T-cell (primary cell): Measurements from ENCODE around the gene FAM193B. TPM values are rescaled to one million over a fixed set of nuclear protein-coding genes. Genes with fewer than 3 reads are reported as not detected.
"Not testable (repeated sequence)": the region's sequence is repeated elsewhere in the genome, so short reads cannot be mapped to it uniquely, and the experiment has no call there.

Experiments
- ATAC-seq, 4 experiments: fragments of 200-7000 bp in 3 of 4; fragments of 150-1000 bp in 1 of 4; cut with Tn5 transposase; replicated peaks in 1 of 4; 1 replicate in 3 of 4; 2 replicates in 1 of 4; pipeline ENCODE4 v1.10.0; 2021; ENCODE audit warnings: moderate library complexity in 3 of 4, mild to moderate bottlenecking in 2 of 4, moderate number of reproducible peaks in 1 of 4
- CTCF ChIA-PET, 2 donors: fragments of 300-600 bp; sonication (Branson Sonifier 250); formaldehyde crosslinking; loops; one replicate each; lab custom pipeline; 2022; ENCODE audit warnings: antibody characterized with exemption in 2 of 2; lab: Charles Lee
- POLR2A ChIA-PET, 2 donors: fragments of 300-600 bp; sonication (Branson Sonifier 250); formaldehyde crosslinking; loops; one replicate each; lab custom pipeline; 2022; ENCODE audit warnings: antibody characterized with exemption in 2 of 2; lab: Charles Lee
- DNase-seq, 35 experiments: peaks; one replicate each; pipeline versions ENCODE4 v3.0.0 to v3.0.0-alpha.2; 2013 to 2023
- H3K27ac ChIP-seq: one replicate; pipeline ENCODE4 v1.5.1; 2013; ENCODE audit warnings: low read length
- H3K27me3 ChIP-seq, 2 experiments: replicated peaks in 1 of 2; 1 replicate in 1 of 2; 2 replicates in 1 of 2; pipeline versions ENCODE4 v1.6.1 to v1.7.0; 2013; ENCODE audit warnings: low read length in 1 of 2, mixed read lengths in 1 of 2; ENCODE audit not compliant: control insufficient read depth in 2 of 2, insufficient read depth in 2 of 2; ENCODE audit errors: extremely low read depth in 1 of 2
- H3K36me3 ChIP-seq, 2 donors: 1 replicate in 1 of 2; 2 replicates in 1 of 2; pipeline versions ENCODE4 v1.6.1 to v1.7.0; 2013; ENCODE audit warnings: low read length in 1 of 2; ENCODE audit not compliant: control insufficient read depth in 2 of 2, insufficient read depth in 1 of 2; ENCODE audit errors: extremely low read depth in 1 of 2
- H3K4me1 ChIP-seq, 2 experiments: 1 replicate in 1 of 2; 2 replicates in 1 of 2; pipeline versions ENCODE4 v1.6.1 to v1.7.0; 2013; ENCODE audit warnings: low read length in 2 of 2, mixed read lengths in 1 of 2; ENCODE audit not compliant: insufficient read depth in 2 of 2, control insufficient read depth in 1 of 2; ENCODE audit errors: extremely low read depth in 1 of 2
- H3K4me3 ChIP-seq, 2 donors: 1 replicate in 1 of 2; 2 replicates in 1 of 2; pipeline versions ENCODE4 v1.5.1 to v1.7.0; 2013; ENCODE audit warnings: mild to moderate bottlenecking in 2 of 2, low read length in 1 of 2, moderate library complexity in 1 of 2; ENCODE audit not compliant: control insufficient read depth in 1 of 2; ENCODE audit errors: extremely low read depth in 1 of 2
- H3K9me3 ChIP-seq: 2 replicates; pipeline ENCODE4 v1.7.0; 2013
- H3K27ac Mint-ChIP-seq, 2 donors: one replicate each; pipeline ENCODE4 v1.8.0; 2020 to 2021; ENCODE audit warnings: mild to moderate bottlenecking in 2 of 2, mixed read lengths in 2 of 2
- H3K27me3 Mint-ChIP-seq, 2 donors: one replicate each; pipeline ENCODE4 v1.8.0; 2021 to 2022; ENCODE audit warnings: mixed read lengths in 2 of 2
- H3K36me3 Mint-ChIP-seq: one replicate; pipeline ENCODE4 v1.8.0; 2021; ENCODE audit warnings: mixed read lengths
- H3K4me1 Mint-ChIP-seq, 3 donors: one replicate each; pipeline ENCODE4 v1.8.0; 2020 to 2022; ENCODE audit warnings: mixed read lengths in 3 of 3, mild to moderate bottlenecking in 1 of 3
- H3K4me3 Mint-ChIP-seq, 3 donors: one replicate each; pipeline ENCODE4 v1.8.0; 2020 to 2022; ENCODE audit warnings: mild to moderate bottlenecking in 3 of 3, mixed read lengths in 3 of 3, moderate library complexity in 3 of 3
- H3K9me3 Mint-ChIP-seq, 3 donors: one replicate each; pipeline ENCODE4 v1.8.0; 2020 to 2022; ENCODE audit warnings: mixed read lengths in 3 of 3
- WGBS: methylation state at CpG from one replicate; pipeline ENCODE4 v1.1.5; 2013; ENCODE audit warnings: missing lambda C conversion rate; ENCODE audit not compliant: insufficient coverage; 5-methylcytosine and 5-hydroxymethylcytosine counted together
- total RNA-seq, 35 experiments: library from RNA in 6 of 35; stranded (reverse) in 6 of 35; fragments of 120-200 nt in 1 of 35; gene quantifications; one replicate each; pipeline versions ENCODE4 v1.2.1 to v1.2.4 and lab custom pipeline; 2013 to 2026

FAM193B gene
- total RNA-seq, 5 donors from 2014 or later (not counting 1 experiment from before 2014, with no cell fraction given) = 162 to 233 (median 217) TPM

DNA sequence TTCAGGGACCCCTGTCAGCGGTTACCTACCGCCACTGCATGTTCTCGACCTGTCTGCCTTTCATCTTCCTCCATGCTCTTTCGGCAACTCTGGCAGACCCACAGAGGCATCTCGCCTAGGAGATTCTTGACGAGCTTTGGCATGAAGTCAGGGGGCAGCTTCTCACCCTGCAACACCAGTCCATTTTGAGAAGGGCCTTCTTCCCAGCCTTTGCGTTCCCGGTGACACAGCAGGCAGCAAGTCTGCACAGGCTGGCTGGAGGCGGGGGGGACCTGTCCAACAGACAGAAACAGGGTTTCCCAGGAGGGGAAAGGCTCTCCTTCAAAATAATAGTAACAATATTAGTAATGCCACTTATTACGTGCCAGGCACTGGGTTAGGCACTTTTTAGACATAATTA, 15.5 kb downstream of the FAM193B start:
- no peak overlapping the region for H3K4me3 Mint-ChIP-seq

DNA sequence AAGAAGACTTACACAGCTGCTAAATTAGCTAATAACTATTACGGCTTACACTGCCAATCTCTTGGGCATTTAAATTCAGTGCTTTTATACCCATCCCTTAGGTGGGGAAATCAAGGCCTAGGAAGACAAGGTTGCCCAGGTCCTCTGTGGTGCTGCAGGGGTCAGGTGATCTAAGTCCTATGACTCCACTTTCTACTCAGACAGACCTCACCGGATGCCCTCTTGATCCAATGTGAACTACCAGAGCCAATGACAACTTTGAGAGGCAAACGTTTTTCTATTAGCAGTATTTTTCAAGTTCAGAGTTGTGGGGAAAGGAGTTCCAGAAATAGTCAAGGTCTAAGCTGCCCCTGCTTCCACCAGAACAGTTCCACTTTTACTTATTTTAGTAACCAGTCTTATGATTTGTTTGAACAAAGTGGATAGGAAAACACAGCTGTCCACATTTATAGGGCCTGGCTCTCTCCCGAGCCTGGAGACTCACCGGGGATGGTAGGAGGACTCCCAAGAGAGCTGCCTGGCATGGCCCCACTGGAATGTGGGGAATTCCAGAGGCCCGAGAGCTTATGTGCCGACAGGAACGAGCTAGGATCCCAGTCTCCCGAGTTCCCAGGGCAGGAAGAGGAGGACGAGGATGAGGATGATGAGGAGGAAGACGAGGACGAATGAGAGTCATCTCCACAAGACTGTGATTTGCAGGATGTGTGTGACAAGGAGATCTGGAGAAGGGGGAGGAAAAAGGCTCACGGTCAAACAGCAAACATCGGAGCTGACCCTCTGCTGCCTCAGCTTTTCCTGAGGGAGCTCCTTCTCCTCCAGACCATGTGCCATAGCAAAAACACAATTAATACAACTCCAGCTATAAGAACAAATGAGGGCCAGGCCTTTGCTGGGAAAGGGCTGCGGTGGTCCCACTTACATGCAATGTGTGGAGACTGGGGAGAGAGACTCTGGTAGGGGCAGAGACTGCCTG, 16.7 kb downstream of the FAM193B start:
- H3K36me3 Mint-ChIP-seq = peaks cover 37% of the 10 kb centered on the region
- no peak overlapping the region for H3K4me3 Mint-ChIP-seq
- H3K27ac Mint-ChIP-seq = no peak overlapping the region
- H3K9me3 Mint-ChIP-seq = no peaks in the 10 kb centered on the region
- no peaks in the 10 kb centered on the region for H3K9me3 ChIP-seq
- ATAC-seq (no peak), DNase-seq (no peak)
- H3K27ac ChIP-seq = no peak overlapping the region
- WGBS = 98% methylated on average over 10 of the region's 15 CpGs
- no peaks in the 10 kb centered on the region for H3K27me3 Mint-ChIP-seq
- no peaks in the 10 kb centered on the region for H3K4me1 ChIP-seq
- H3K4me1 Mint-ChIP-seq = peaks cover 4 to 12% (median 9%) of the 10 kb centered on the region in 3 donors
- POLR2A ChIA-PET = no interaction called here
- H3K27me3 ChIP-seq = no peaks in the 10 kb centered on the region
- CTCF ChIA-PET = no interaction called here
- no peak overlapping the region for H3K4me3 ChIP-seq
- peaks cover 23 to 52% of the 10 kb centered on the region in 2 donors for H3K36me3 ChIP-seq

More for the DNA sequence above, 15.5 kb downstream of the FAM193B start:
- WGBS = 88% methylated on average over 6 of the region's 10 CpGs
- ATAC-seq (no peak), DNase-seq (no peak)
- H3K36me3 ChIP-seq = peaks cover 22 to 56% of the 10 kb centered on the region in 2 donors
- H3K4me3 ChIP-seq = no peak overlapping the region
- no peaks in the 10 kb centered on the region for H3K27me3 Mint-ChIP-seq
- no peak overlapping the region for H3K27ac ChIP-seq
- H3K9me3 ChIP-seq = no peaks in the 10 kb centered on the region
- peaks cover 30% of the 10 kb centered on the region for H3K36me3 Mint-ChIP-seq
- CTCF ChIA-PET = no interaction called here
- H3K27me3 ChIP-seq = no peaks in the 10 kb centered on the region
- POLR2A ChIA-PET = no interaction called here
- no peaks in the 10 kb centered on the region for H3K4me1 ChIP-seq
- H3K27ac Mint-ChIP-seq = no peak overlapping the region
- no peaks in the 10 kb centered on the region for H3K9me3 Mint-ChIP-seq
- peaks cover 13 to 23% (median 14%) of the 10 kb centered on the region in 3 donors for H3K4me1 Mint-ChIP-seq

DNA sequence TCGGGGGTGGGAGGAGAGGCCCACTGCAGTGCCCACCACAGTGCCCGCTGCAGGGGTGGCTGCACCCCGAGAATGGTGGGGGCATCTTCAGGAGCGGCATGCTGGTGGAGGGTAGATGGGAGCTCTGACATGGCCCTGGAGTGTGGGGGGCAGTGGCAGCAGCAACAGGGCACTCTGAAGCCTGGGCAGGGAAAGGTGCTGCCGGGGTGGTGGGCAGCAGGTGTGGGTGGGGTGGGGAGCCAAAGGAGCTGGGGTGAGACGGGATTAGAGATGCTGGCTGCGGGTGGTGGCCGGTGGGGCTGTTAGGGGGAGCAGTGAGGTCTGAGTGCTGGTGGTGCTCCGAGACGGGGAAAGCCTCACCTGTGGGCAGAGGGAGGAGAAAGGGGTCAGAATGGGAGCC, 18.0 kb downstream of the FAM193B start:
- no peak for ATAC-seq
- H3K9me3 Mint-ChIP-seq = no peaks in the 10 kb centered on the region
- no peak overlapping the region for H3K27ac ChIP-seq
- H3K27me3 ChIP-seq = no peaks in the 10 kb centered on the region
- POLR2A ChIA-PET = interaction anchor here in 1 of 2 donors (0.6 kb wide), 2 partner anchors 433 to 589 kb away, joined by 4 to 5 read pairs; no protein-coding TSS in a partner anchor
- no peaks in the 10 kb centered on the region for H3K9me3 ChIP-seq
- H3K4me1 ChIP-seq = no peaks in the 10 kb centered on the region
- WGBS = 99% methylated on average over 7 of the region's 10 CpGs
- peaks cover 33 to 60% of the 10 kb centered on the region in 2 donors for H3K36me3 ChIP-seq
- DNase-seq = no peak
- no peaks in the 10 kb centered on the region for H3K27me3 Mint-ChIP-seq
- H3K4me3 Mint-ChIP-seq = no peak overlapping the region
- no peak overlapping the region for H3K4me3 ChIP-seq
- peaks cover 4 to 6% (median 4%) of the 10 kb centered on the region in 3 donors for H3K4me1 Mint-ChIP-seq
- CTCF ChIA-PET = interaction anchor here in 1 of 2 donors (0.6 to 0.7 kb wide), 3 partner anchors 9 to 581 kb away, joined by 3 to 4 read pairs (median 3); no protein-coding TSS in a partner anchor
- no peak overlapping the region for H3K27ac Mint-ChIP-seq
- H3K36me3 Mint-ChIP-seq = peaks cover 39% of the 10 kb centered on the region

DNA sequence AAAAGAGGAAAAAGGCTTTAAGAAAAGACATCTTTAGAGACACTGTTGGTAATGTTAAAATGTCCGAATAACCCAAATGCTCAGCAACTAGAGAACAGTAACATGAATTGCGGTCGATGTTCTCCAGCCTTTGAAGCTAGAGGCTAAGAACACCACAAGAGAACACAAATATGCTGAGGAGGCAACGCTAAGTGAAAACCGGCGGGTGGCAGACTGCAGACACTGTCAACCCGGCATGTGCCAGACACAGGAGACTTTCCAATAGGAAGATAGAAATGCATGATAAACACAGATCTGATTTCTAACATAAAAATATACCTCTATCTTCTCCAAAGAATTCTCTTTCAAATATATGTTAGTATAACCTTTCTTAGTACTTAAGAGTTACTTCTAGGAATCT, 19.2 kb downstream of the FAM193B start:
- WGBS = 93% methylated on average over 2 of the region's 7 CpGs
- no peaks in the 10 kb centered on the region for H3K27me3 ChIP-seq
- Mint-ChIP-seq H3K27me3 (no peaks in the 10 kb centered on the region), H3K27ac (no peak overlapping the region), H3K4me1 (no peaks in the 10 kb centered on the region), H3K4me3 (no peak overlapping the region), H3K36me3 (peaks cover 43% of the 10 kb centered on the region), H3K9me3 (no peaks in the 10 kb centered on the region)
- POLR2A ChIA-PET = no interaction called here
- DNase-seq (no peak), ATAC-seq (no peak)
- H3K9me3 ChIP-seq = no peaks in the 10 kb centered on the region
- no peaks in the 10 kb centered on the region for H3K4me1 ChIP-seq
- H3K4me3 ChIP-seq = no peak overlapping the region
- peaks cover 33 to 70% of the 10 kb centered on the region in 2 donors for H3K36me3 ChIP-seq
- CTCF ChIA-PET = no interaction called here
- H3K27ac ChIP-seq = no peak overlapping the region

DNA sequence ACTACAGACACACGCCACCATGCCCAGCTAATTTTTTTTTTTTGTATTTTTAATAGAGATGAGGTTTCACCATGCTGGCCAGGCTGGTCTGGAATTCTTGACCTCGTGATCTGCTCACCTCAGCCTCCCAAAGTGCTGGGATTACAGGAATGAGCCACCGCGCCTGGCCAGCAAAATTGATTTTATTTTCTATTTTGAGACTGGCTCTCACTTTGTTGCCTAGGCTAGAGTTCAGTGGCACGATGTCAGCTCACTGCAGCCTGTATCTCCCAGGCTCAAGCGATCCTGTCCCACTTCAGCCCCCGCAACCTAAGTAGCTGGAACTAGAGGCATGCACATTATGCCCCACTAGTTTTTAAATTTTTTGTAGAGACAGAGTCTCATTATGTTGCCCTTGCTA, 19.9 kb downstream of the FAM193B start:
- H3K27me3 ChIP-seq, H3K4me3 ChIP-seq, H3K4me3 Mint-ChIP-seq, ATAC-seq, H3K9me3 Mint-ChIP-seq, H3K27me3 Mint-ChIP-seq, DNase-seq, H3K27ac ChIP-seq, H3K9me3 ChIP-seq, H3K4me1 Mint-ChIP-seq, POLR2A ChIA-PET, H3K27ac Mint-ChIP-seq, H3K4me1 ChIP-seq: not testable (repeated sequence)
- H3K36me3 Mint-ChIP-seq = peaks cover 48% of the 10 kb centered on the region
- H3K36me3 ChIP-seq = peaks cover 33 to 77% of the 10 kb centered on the region in 2 donors
- CTCF ChIA-PET = interaction anchor here in 1 of 2 donors (0.6 kb wide), 1 partner anchor 11 kb away, joined by 3 read pairs; no protein-coding TSS in a partner anchor
- 100% methylated on average over 4 of the region's 7 CpGs for WGBS

DNA sequence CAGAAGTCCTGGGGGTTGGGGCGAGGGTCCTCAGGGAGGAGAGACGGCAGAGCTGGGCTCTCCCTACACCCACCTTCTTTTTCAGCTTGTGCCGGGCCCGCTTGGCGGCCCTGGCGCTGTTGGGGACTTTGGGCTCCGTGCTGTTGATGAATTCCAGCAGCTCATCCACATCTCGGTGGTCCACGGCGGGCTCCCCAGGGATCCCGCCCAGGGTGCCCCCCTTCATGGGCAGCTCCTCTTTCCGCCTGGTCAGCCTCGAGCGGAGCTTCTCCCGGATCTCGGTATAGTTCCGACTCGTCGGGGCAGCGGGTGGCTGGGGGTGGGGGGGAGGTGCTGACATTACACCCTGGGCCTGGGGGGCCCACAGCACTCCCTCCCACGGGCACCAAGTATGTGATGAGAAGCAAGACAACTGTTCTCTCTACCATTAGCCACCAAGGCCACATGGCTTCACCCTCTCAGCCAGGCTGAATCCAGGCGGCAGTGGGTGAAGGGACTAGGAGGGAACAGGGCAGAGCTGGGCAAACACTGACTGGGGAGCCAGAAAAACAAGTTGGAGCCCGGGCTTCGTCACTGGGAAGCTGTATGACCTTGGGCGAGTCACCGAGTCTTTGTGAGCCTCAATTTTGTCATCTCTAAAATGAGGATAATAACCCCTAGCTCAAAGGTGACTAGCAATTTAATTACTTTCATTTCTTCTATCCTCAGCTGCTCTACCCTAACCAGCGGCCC, 23.0 kb downstream of the FAM193B start:
- no peaks in the 10 kb centered on the region for H3K4me1 Mint-ChIP-seq
- no peaks in the 10 kb centered on the region for H3K9me3 Mint-ChIP-seq
- Histone ChIP-seq H3K4me3 (no peak overlapping the region), H3K36me3 (peaks cover 18 to 75% of the 10 kb centered on the region in 2 donors), H3K27ac (no peak overlapping the region), H3K9me3 (no peaks in the 10 kb centered on the region), H3K27me3 (no peaks in the 10 kb centered on the region), H3K4me1 (no peaks in the 10 kb centered on the region)
- ATAC-seq (no peak), DNase-seq (no peak)
- H3K36me3 Mint-ChIP-seq = peaks cover 39% of the 10 kb centered on the region
- CTCF ChIA-PET = interaction anchor here in 1 of 2 donors (0.5 kb wide), 1 partner anchor 42 kb away, joined by 4 read pairs; no protein-coding TSS in a partner anchor
- peak overlapping the region in 1 of 3 donors; percentile 22 for H3K4me3 Mint-ChIP-seq
- 96% methylated on average over 15 of the region's 27 CpGs for WGBS
- no peak overlapping the region for H3K27ac Mint-ChIP-seq
- H3K27me3 Mint-ChIP-seq = no peaks in the 10 kb centered on the region
- POLR2A ChIA-PET = interaction anchor here in 1 of 2 donors (0.7 kb wide), 1 partner anchor 92 kb away, joined by 5 read pairs; no protein-coding TSS in a partner anchor
